ENCODE results near the gene SLAMF9.
A peak's percentile ranks its signal among the peaks of the same experiment; 100 is the strongest.

Gene SLAMF9

GRCh38 chr1:159946242-159947187, 7.5 kb downstream of the SLAMF9 start:
- H3K79me2 ChIP-seq (ENCODE audit: control insufficient read depth, low read length) = no peaks in the 10 kb centered on the region
- no peaks in the 10 kb centered on the region for H3K36me3 ChIP-seq (ENCODE audit: control insufficient read depth, low read length)
- H3K4me1 ChIP-seq (ENCODE audit: control insufficient read depth, low read length) = peaks cover 24% of the 10 kb centered on the region
- TF ChIP-seq EZH2phosphoT487 (IDR thresholded peaks at IDR 0.05; ENCODE audit: borderline replicate concordance, low read length) (no peak), CTCF (IDR thresholded peaks at IDR 0.05; ENCODE audit: low read depth, low read length, poor library complexity, severe bottlenecking) (no peak)
- peak overlapping the region; percentile 42 for H3K4me3 ChIP-seq (ENCODE audit: low read length)
- no peaks in the 10 kb centered on the region for H4K20me1 ChIP-seq (ENCODE audit: control insufficient read depth, insufficient read depth, low read depth, low read length)
- H3F3A ChIP-seq (ENCODE audit: control insufficient read depth, insufficient read depth) = no peaks in the 10 kb centered on the region
- H3K4me2 ChIP-seq (ENCODE audit: low read length) = peak overlapping the region; percentile 55
- no peak overlapping the region for H3K27ac ChIP-seq (ENCODE audit: low read depth, low read length)
- no peaks in the 10 kb centered on the region for H3K9me2 ChIP-seq (replicated peaks; ENCODE audit: control insufficient read depth, low read length)
- peaks cover 25% of the 10 kb centered on the region for H3K27me3 ChIP-seq (ENCODE audit: control insufficient read depth, low read length)
- H3K9me3 ChIP-seq (ENCODE audit: control insufficient read depth, insufficient read depth, low read length) = no peaks in the 10 kb centered on the region

- no peaks in the 10 kb centered on the region for H3K36me3 ChIP-seq (ENCODE audit: control insufficient read depth, low read length)
- no peak for TF ChIP-seq EZH2phosphoT487 (IDR thresholded peaks at IDR 0.05; ENCODE audit: borderline replicate concordance, low read length)
- peak; percentile 46 for TF ChIP-seq CTCF (IDR thresholded peaks at IDR 0.05; ENCODE audit: low read depth, low read length, poor library complexity, severe bottlenecking)
- peaks cover 32% of the 10 kb centered on the region for H3K4me1 ChIP-seq (ENCODE audit: control insufficient read depth, low read length)
- no peaks in the 10 kb centered on the region for H3F3A ChIP-seq (ENCODE audit: control insufficient read depth, insufficient read depth)
- H3K27ac ChIP-seq (ENCODE audit: low read depth, low read length) = no peak within 1 kb of the TSS
- H3K9me2 ChIP-seq (replicated peaks; ENCODE audit: control insufficient read depth, low read length) = no peaks in the 10 kb centered on the region
- peak within 1 kb of the TSS; percentile 55 for H3K4me2 ChIP-seq (ENCODE audit: low read length)
- peak within 1 kb of the TSS; percentile 42 for H3K4me3 ChIP-seq (ENCODE audit: low read length)
- no peaks in the 10 kb centered on the region for H4K20me1 ChIP-seq (ENCODE audit: control insufficient read depth, insufficient read depth, low read depth, low read length)
- H3K27me3 ChIP-seq (ENCODE audit: control insufficient read depth, low read length) = peaks cover 25% of the 10 kb centered on the region
- H3K79me2 ChIP-seq (ENCODE audit: control insufficient read depth, low read length) = no peaks in the 10 kb centered on the region
- H3K9me3 ChIP-seq (ENCODE audit: control insufficient read depth, insufficient read depth, low read length) = no peaks in the 10 kb centered on the region
These were observed 8.4 kb downstream of the SLAMF9 start, which contains the start of gene IGSF9 for GRCh38 chr1:159945483-159946241. IGSF9 (minus strand) TSS chr1:159945613; CDS start chr1:159943454, 2,159 bp downstream.

- H3K4me1 ChIP-seq (ENCODE audit: control insufficient read depth, low read length) = peaks cover 40% of the 10 kb centered on the region
- no peaks in the 10 kb centered on the region for H3K79me2 ChIP-seq (ENCODE audit: control insufficient read depth, low read length)
- peak overlapping the region; percentile 55 for H3K4me2 ChIP-seq (ENCODE audit: low read length)
- no peaks in the 10 kb centered on the region for H4K20me1 ChIP-seq (ENCODE audit: control insufficient read depth, insufficient read depth, low read depth, low read length)
- H3K36me3 ChIP-seq (ENCODE audit: control insufficient read depth, low read length) = no peaks in the 10 kb centered on the region
- no peaks in the 10 kb centered on the region for H3K9me2 ChIP-seq (replicated peaks; ENCODE audit: control insufficient read depth, low read length)
- H3F3A ChIP-seq (ENCODE audit: control insufficient read depth, insufficient read depth) = no peaks in the 10 kb centered on the region
- peaks cover 25% of the 10 kb centered on the region for H3K27me3 ChIP-seq (ENCODE audit: control insufficient read depth, low read length)
- peak overlapping the region; percentile 42 for H3K4me3 ChIP-seq (ENCODE audit: low read length)
- no peak for TF ChIP-seq CTCF (IDR thresholded peaks at IDR 0.05; ENCODE audit: low read depth, low read length, poor library complexity, severe bottlenecking)
- peak; percentile 93; the same call in 1 of the 2 replicates for TF ChIP-seq EZH2phosphoT487 (IDR thresholded peaks at IDR 0.05; ENCODE audit: borderline replicate concordance, low read length)
- H3K9me3 ChIP-seq (ENCODE audit: control insufficient read depth, insufficient read depth, low read length) = no peaks in the 10 kb centered on the region
- no peak overlapping the region for H3K27ac ChIP-seq (ENCODE audit: low read depth, low read length)
These were observed 9.2 kb downstream of the SLAMF9 start for GRCh38 chr1:159944623-159945455.

All from DOHH2 (cell line).